Stimulated activated CD4-positive, alpha-beta T cell treated with anti-CD3 and anti-CD28 coated beads, Interleukin-4, amount 100 ng/mL, for 4 hours (primary cell): ENCODE data around the gene ADH7.
A peak's percentile ranks its signal among the peaks of the same experiment; 100 is the strongest.
"Not testable (repeated sequence)": the region's sequence is repeated elsewhere in the genome, so short reads cannot be mapped to it uniquely, and the experiment has no call there.

Experiments used
- DNase-seq, 2 experiments: peaks; one replicate each; pipeline ENCODE4 v3.0.0-alpha.2; 2020

Gene ADH7

GRCh38 chr4:99435154-99435553, at the start of gene ADH7:
Gene ADH7 (minus strand): TSS chr4:99435342. CDS start chr4:99435233, 109 bp downstream.
- no peak for DNase-seq

DNA sequence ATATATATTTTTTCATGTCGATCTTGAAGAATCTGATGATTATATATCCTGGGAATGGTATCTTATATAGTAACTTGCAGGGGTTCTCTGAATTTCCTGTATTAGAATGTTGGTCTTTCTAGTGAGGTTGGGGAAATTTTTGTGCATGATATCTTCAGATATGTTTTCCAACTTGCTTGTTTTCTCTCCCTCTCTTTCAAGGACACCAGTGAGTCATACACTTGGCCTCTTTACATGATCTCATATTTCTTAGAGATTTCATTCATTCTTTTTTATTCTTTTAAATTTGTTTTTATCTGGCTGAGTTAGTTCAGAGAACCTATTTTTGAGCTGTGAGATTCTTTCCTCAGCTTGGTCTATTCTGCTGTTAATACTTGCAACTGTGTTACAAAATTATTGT, 48.5 kb upstream of the ADH7 start:
- no peak for DNase-seq

GRCh38 chr4:99473131-99473530, 38.0 kb upstream of the ADH7 start:
- no peak for DNase-seq

GRCh38 chr4:99471896-99472295, 36.8 kb upstream of the ADH7 start:
- no peak for DNase-seq

GRCh38 chr4:99471349-99471748, 36.2 kb upstream of the ADH7 start:
- no peak for DNase-seq

DNA sequence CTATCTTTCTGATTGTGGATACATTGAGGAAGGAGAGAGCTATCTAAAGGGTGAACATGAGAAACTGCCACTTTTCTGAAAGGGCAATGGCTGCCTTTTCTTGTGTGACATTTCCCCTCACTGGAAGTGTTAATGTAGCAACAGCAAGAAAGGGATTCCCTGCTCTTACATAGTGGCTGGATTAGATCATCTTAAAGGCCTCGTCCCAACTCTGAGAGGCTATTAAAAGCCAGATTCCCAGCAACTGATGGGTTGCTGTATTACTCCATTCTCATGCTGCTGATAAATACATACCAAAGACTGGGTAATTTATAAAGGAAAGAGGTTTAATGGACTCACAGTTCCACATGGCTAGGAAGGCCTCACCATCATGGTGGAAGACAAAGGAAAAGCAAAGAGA, 33.7 kb upstream of the ADH7 start:
- DNase-seq, result no peak

- DNase-seq, result no peak
Observed at GRCh38 chr4:99467887-99468286, 32.7 kb upstream of the ADH7 start.

GRCh38 chr4:99463566-99463965, 28.4 kb upstream of the ADH7 start:
- no peak for DNase-seq

DNA sequence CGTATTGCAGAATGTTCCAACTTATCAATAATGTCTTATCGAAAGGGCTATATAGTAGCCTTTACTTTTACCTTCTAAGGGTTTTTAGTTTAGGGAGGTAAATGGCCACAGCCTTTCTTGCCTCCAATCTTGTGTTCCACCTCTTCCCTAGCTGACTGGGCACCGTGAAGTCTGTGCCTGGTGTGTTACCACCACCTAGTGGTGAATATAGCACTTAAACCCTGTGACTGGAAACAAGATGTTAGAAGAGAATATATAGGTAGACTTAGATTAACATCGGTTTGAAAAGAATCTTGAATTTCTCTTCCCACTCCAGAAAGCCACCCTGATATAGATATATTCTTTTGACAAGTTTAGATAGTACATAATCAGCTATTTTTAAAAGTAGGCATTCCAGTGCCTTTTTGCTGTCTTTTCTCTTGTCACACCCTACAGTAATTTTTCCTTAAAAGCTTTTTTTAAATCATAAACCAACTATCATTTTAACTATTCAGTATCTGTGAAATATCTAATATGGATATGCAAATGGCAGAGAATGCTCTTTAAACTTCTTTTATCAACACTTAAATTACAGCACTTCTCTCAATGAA, 27.8 kb upstream of the ADH7 start:
- DNase-seq, result peak; percentile 28 to 37

- no peak for DNase-seq
Observed at GRCh38 chr4:99461623-99462401, 26.7 kb upstream of the ADH7 start.

- no peak for DNase-seq
Observed at GRCh38 chr4:99459546-99460042, 24.5 kb upstream of the ADH7 start.

GRCh38 chr4:99458911-99459447, 23.8 kb upstream of the ADH7 start:
- DNase-seq, result no peak

DNA sequence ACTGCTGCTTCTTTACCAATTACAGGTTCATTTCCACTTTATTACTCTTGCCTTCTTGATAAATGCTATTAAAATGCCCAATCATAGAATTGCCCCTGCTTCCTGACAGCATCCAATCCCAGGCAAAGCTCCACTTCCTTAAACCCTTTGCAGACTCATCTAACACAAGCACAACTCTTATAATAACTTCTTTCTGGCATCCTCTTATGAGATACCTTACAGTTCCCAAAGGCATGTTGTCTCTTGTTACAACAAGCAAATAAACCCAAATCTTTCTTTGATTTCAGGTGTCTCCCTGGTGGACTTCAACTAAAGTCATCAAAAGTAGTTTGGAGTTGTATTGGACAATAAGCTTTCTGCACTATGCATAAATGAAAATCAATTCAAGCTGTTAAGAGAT, 22.5 kb upstream of the ADH7 start:
- DNase-seq, result no peak

- no peak for DNase-seq
Observed at GRCh38 chr4:99457270-99457669, 22.1 kb upstream of the ADH7 start.

GRCh38 chr4:99447513-99447912, 12.4 kb upstream of the ADH7 start:
- no peak for DNase-seq

GRCh38 chr4:99447079-99447478, 11.9 kb upstream of the ADH7 start:
- peak in 1 of 2 experiments; percentile 7 for DNase-seq

- DNase-seq, result no peak
Observed at GRCh38 chr4:99438405-99438780, 3.3 kb upstream of the ADH7 start.

GRCh38 chr4:99437723-99438404, 2.7 kb upstream of the ADH7 start:
- no peak for DNase-seq

DNA sequence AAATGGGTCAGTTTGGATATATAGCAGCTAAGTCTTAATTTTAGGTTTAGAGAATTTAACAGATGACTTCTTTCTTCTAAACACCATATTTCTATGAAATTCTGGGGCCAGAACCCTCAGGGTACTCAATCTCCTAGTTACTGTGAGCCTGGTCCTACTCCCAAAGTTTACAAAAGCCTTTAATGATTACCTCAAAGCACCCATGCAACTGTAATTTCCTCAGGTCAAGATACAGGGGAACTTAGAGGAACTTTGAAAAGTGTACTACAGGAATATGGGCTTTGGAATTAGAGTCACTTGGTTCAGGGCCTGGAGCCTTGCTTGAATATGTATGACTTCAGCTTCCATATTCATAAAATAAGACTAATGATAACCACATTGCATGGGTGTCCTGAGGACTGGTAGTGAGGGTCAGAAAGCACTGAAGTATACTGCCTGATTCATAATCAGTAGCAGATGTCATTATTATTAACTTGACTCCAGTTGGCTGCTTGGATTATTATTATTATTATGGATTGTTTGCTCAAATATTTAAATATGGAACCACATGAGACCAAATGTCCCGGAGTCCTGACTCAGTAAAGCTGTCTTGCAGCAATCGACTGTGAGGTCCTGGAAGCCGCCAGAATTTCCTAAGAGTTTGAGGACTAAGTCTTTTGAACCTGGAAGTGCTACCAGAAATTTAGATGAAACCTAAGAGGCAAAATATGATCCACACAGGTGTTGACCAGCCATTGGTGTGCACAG, 2.0 kb upstream of the ADH7 start:
- DNase-seq, result no peak

DNA sequence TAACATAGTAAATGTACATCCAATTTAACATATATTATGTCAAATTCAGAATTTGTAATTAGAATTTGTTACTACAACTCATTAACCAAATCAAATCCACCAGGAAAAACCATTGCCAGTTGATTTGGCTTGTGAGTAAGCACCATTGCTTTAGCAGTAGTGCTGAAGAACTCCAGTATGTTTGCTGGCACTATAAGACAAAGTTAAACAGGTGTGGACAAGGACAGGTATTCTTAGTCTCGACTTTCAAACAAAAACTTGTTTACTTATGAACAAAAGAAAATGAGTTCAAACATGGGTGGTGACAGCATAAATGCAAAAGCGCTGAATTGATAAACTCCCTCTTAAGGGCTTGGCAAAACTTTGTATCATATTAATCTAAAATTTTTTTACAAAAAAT, 1.3 kb upstream of the ADH7 start:
- DNase-seq, result no peak

DNA sequence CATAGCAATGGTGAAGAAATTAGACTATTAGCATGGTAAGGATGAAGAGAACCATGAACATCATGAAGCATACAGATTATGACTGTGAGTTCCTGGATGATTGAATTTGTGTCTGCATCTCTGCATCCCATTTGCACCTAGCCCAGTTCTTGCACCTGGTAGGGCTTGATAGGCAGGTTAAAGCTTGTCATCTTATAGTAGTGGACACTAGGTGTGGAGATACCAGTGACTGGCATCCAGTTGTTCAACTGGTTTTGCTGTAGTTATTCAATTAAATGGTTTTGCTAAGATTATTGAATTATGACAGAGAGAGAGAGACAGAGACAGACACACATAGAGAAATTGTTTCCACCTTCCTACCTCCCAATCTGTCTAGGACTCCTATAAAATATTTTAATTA, 5.0 kb downstream of the ADH7 start:
- DNase-seq, result no peak

DNA sequence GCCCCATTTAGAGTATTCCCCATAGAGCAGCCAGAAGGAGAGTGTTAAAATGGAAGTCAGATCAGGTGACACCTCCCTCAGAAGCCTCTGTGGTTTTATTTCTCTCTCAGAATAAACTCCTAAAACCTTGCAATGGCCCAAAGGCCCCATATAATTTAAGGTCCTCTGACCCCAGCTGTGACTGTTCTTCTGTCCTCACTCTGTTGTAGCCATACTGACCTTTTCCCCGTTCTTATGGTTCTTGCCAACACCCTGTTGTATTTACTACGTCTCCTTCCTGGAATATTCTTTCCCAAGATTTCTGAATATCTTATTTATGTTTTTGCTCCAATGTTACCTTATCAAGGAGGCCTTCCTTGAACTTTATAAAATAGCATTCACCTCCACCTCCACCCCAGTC, 18.0 kb downstream of the ADH7 start:
- no peak for DNase-seq

GRCh38 chr4:99415762-99416161, 19.4 kb downstream of the ADH7 start:
- DNase-seq, result not testable (repeated sequence)
